HepG2 (cell line): ENCODE data around the gene SH2D6. TPM values are rescaled to one million over a fixed set of nuclear protein-coding genes. Genes with fewer than 3 reads are reported as not detected.

Experiments
- ATAC-seq: fragments of 200-7000 bp; cut with Tn5 transposase; 3 replicates; pipeline ENCODE4 v1.9.1; 2020; ENCODE audit warnings: mild to moderate bottlenecking, moderate library complexity
- BruUV-seq: library from RNA; stranded (reverse); fragments of 400-500 nt; replicated peaks from 2 replicates; lab custom pipeline; 2021; lab: Mats Ljungman, UMichigan
- CTCF ChIA-PET: fragments of 300-600 bp; formaldehyde crosslinking; extraction: SDS; loops from one replicate; lab custom pipeline; 2021; ENCODE audit warnings: low total read pairs, inconsistent platforms, low intra/inter-chr PET ratio; lab: Yijun Ruan, JAX
- POLR2A ChIA-PET: fragments of 350-600 bp; sonication (Branson Sonifier 250); formaldehyde crosslinking; loops from one replicate; lab custom pipeline; 2020; ENCODE audit warnings: antibody characterized with exemption, inconsistent platforms; lab: Yijun Ruan, JAX
- DNase-seq: peaks from one replicate; pipeline ENCODE4 v3.0.0-alpha.2; 2015; ENCODE audit warnings: low spot score
- FAIRE-seq: peaks from 3 replicates; lab custom pipeline; 2011; peaks lifted over from hg19 to GRCh38; lab: Jason Lieb, UNC
- H2AFZ ChIP-seq: one replicate; pipeline ENCODE4 v1.6.1; 2011; ENCODE audit warnings: low read length, inconsistent platforms
- H3K27ac ChIP-seq: fragments of 300-600 bp; 3 replicates; pipeline ENCODE4 v1.8.0; 2011; ENCODE audit warnings: mixed run types, mild to moderate bottlenecking, mixed read lengths, low read length, inconsistent platforms; ENCODE audit not compliant: insufficient read depth; ENCODE audit errors: extremely low read length
- H3K27me3 ChIP-seq, 2 experiments: fragments of 200-600 bp in 1 of 2; 2 replicates in 1 of 2; 3 replicates in 1 of 2; pipeline versions ENCODE4 v1.6.0 to v1.8.0; 2011; ENCODE audit warnings: low read length in 2 of 2, mild to moderate bottlenecking in 2 of 2, moderate library complexity in 2 of 2, inconsistent platforms in 1 of 2; ENCODE audit not compliant: insufficient read depth in 2 of 2, control insufficient read depth in 1 of 2
- H3K36me3 ChIP-seq, 2 experiments: fragments of 200-600 bp in 1 of 2; replicated peaks in 1 of 2; 2 replicates in 1 of 2; 3 replicates in 1 of 2; pipeline versions ENCODE4 v1.5.1 to v1.8.0; 2011; ENCODE audit warnings: low read length in 2 of 2, inconsistent platforms in 1 of 2; ENCODE audit not compliant: insufficient read depth in 2 of 2, control insufficient read depth in 1 of 2
- H3K4me1 ChIP-seq: 2 replicates; pipeline ENCODE4 v1.5.1; 2012; ENCODE audit warnings: low read length, inconsistent platforms; ENCODE audit not compliant: insufficient read depth
- H3K4me2 ChIP-seq: 2 replicates; pipeline ENCODE4 v1.6.0; 2011; ENCODE audit warnings: low read depth, low read length, inconsistent platforms
- H3K4me3 ChIP-seq, 3 experiments: fragments of 200-600 bp in 1 of 3; sonication (generic), shearing (Covaris generic) in 1 of 3; replicated peaks in 1 of 3; 2 replicates each; pipeline ENCODE4 v1.5.1; 2011 to 2016; ENCODE audit warnings: low read length in 3 of 3, inconsistent platforms in 2 of 3, low read depth in 2 of 3, mild to moderate bottlenecking in 2 of 3, control low read depth in 1 of 3, mixed read lengths in 1 of 3; ENCODE audit not compliant: insufficient read depth in 1 of 3
- H3K79me2 ChIP-seq: one replicate; pipeline ENCODE4 v1.6.1; 2011; ENCODE audit warnings: low read length, inconsistent platforms; ENCODE audit not compliant: insufficient read depth
- H3K9ac ChIP-seq: 2 replicates; pipeline ENCODE4 v1.6.0; 2011; ENCODE audit warnings: mild to moderate bottlenecking, low read depth, low read length, inconsistent platforms; ENCODE audit not compliant: insufficient read depth
- H3K9me3 ChIP-seq: 2 replicates; pipeline ENCODE4 v1.5.1; 2012; ENCODE audit warnings: mild to moderate bottlenecking, low read length
- H4K20me1 ChIP-seq: 2 replicates; pipeline ENCODE4 v1.6.0; 2011; ENCODE audit warnings: inconsistent platforms, mild to moderate bottlenecking, low read length, moderate library complexity; ENCODE audit not compliant: insufficient read depth
- ARID2 ChIP-seq: sonication (generic); formaldehyde crosslinking; IDR thresholded peaks from 2 replicates; pipeline ENCODE4 v1.8.1; 2022; ENCODE audit warnings: mild to moderate bottlenecking, missing genetic modification reagents, borderline replicate concordance
- GPN1 ChIP-seq: sonication (generic); formaldehyde crosslinking; IDR thresholded peaks from 2 replicates; pipeline ENCODE4 v1.5.1; 2020; ENCODE audit warnings: missing genetic modification reagents, borderline replicate concordance
- NAIF1 ChIP-seq: sonication (generic); formaldehyde crosslinking; IDR thresholded peaks from 2 replicates; pipeline ENCODE4 v1.5.0; 2020; ENCODE audit warnings: mild to moderate bottlenecking, missing genetic modification reagents, borderline replicate concordance
- SIX1 ChIP-seq: sonication (generic); formaldehyde crosslinking; IDR thresholded peaks from 2 replicates; pipeline ENCODE4 v1.4.0; 2020; ENCODE audit warnings: missing genetic modification reagents, borderline replicate concordance
- SP5 ChIP-seq: IDR thresholded peaks from 2 replicates; pipeline ENCODE4 v1.6.1; 2016; ENCODE audit warnings: low read depth, borderline replicate concordance
- ZC3H4 ChIP-seq: sonication (generic); formaldehyde crosslinking; IDR thresholded peaks from 2 replicates; pipeline ENCODE4 v1.4.0; 2020; ENCODE audit warnings: missing genetic modification reagents, borderline replicate concordance
- ZMYM2 ChIP-seq: sonication (generic); formaldehyde crosslinking; IDR thresholded peaks from 2 replicates; pipeline ENCODE4 v1.8.0; 2022; ENCODE audit warnings: mild to moderate bottlenecking, missing genetic modification reagents
- ZNF44 ChIP-seq: sonication (generic); formaldehyde crosslinking; IDR thresholded peaks from 2 replicates; pipeline ENCODE4 v1.5.1; 2020; ENCODE audit warnings: mild to moderate bottlenecking, missing genetic modification reagents
- ZNF501 ChIP-seq: sonication (generic); formaldehyde crosslinking; IDR thresholded peaks from 2 replicates; pipeline ENCODE4 v1.5.1; 2020; ENCODE audit warnings: mild to moderate bottlenecking, moderate library complexity, missing genetic modification reagents
- ZNF598 ChIP-seq: sonication (generic); formaldehyde crosslinking; IDR thresholded peaks from 2 replicates; pipeline ENCODE4 v1.5.1; 2020; ENCODE audit warnings: mild to moderate bottlenecking, missing genetic modification reagents, borderline replicate concordance
- ZSCAN31 ChIP-seq: sonication (generic); formaldehyde crosslinking; IDR thresholded peaks from 2 replicates; pipeline ENCODE4 v1.5.0; 2020; ENCODE audit warnings: low read depth, mild to moderate bottlenecking, missing genetic modification reagents
- WGBS: methylation state at CpG from one replicate; pipeline ENCODE4 v1.1.6; 2017; ENCODE audit warnings: low lambda C conversion rate; 5-methylcytosine and 5-hydroxymethylcytosine counted together
- in situ Hi-C: cut with HindIII; loops from 2 replicates; pipeline ENCODE4 v1.10.0; 2017; ENCODE audit warnings: low pct_unique_long_range_greater_than_20kb; ENCODE audit not compliant: extremely low pct_ligation_motif_present
- intact Hi-C: fragments of 100-400 bp; cut with micrococcal nuclease; formaldehyde crosslinking; loops from one replicate; pipeline ENCODE4 v1.10.0; 2022; ENCODE audit not compliant: unreplicated experiment
- polyA plus RNA-seq, 8 experiments: library from polyadenylated mRNA; depleted of rRNA in 3 of 8; stranded (reverse) in 7 of 8; unstranded in 1 of 8; fragments of >200 nt; fragmentation: Illumina TruSeq in 4 of 8; extraction: Trizol in 4 of 8; gene quantifications; 2 replicates each; pipeline versions ENCODE4 v1.2.1 to v1.2.3, GENCODE V29; 2011 to 2016; ENCODE audit warnings: low read depth in 4 of 8, missing spikeins in 1 of 8, mixed read lengths in 1 of 8; ENCODE audit not compliant: insufficient read depth in 1 of 8
- total RNA-seq, 5 experiments: library from RNA; depleted of rRNA; stranded (reverse); fragments of >200 nt; fragmentation: Illumina TruSeq; extraction: Trizol; gene quantifications; 2 replicates each; pipeline ENCODE4 v1.2.3, GENCODE V29; 2016; ENCODE audit warnings: low read depth in 1 of 5
- TF ChIP-seq, protein P1 (sequence below): IDR thresholded peaks from 2 replicates; pipeline ENCODE4 v1.6.1; 2012; ENCODE audit warnings: low read depth, low read length, improper control_type of control experiment
- TF ChIP-seq, protein P2 (sequence below): sonication (generic); formaldehyde crosslinking; IDR thresholded peaks from 2 replicates; pipeline ENCODE4 v1.4.0; 2020; ENCODE audit warnings: missing genetic modification reagents, borderline replicate concordance

Gene SH2D6
- total and polyA plus RNA-seq, 2 of the 13 experiments (the other 11 are each of a cell fraction or from before 2014, with no cell fraction given) = 0.11 to 0.26 TPM

DNA sequence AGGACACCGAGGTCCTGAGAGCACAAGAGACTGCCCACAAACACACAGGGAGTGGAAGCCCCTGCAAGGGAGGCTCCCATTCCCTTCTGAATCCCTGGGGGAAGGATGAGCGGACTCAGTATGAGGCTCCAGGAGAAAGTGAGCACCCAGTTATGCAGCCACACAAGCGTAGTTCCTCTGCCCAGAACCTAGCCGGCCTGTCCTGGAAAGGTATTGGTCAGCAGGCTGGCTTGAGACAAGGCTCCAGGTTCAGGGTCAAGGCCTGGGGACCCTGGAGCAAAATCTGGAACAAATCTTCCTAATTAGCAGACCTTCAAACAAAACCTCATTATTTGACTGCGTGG is 7.1 kb upstream of the SH2D6 start:
- FAIRE-seq = no peak
- Histone ChIP-seq H3K36me3 (no peaks in the 10 kb centered on the region), H3K9ac (no peak overlapping the region), H3K4me1 (peaks cover 72% of the 10 kb centered on the region), H4K20me1 (no peaks in the 10 kb centered on the region), H3K9me3 (no peaks in the 10 kb centered on the region), H3K4me2 (0 out of 2 replicates have a peak overlapping the region, but pooled peaks have one; percentile 6), H3K4me3 (no peak overlapping the region), H3K79me2 (no peaks in the 10 kb centered on the region), H3K27ac (no peak overlapping the region), H3K27me3 (no peaks in the 10 kb centered on the region), H2AFZ (no peak overlapping the region)
- ATAC-seq = peak; percentile 1; the same call in 2 of the 3 replicates
- in situ Hi-C loops = no loop called here
- TF ChIP-seq SIX1 (CRISPR knock-in tag) = no peak
- no peak for TF ChIP-seq ZNF501 (CRISPR knock-in tag)
- TF ChIP-seq ZNF598 (CRISPR knock-in tag) = 0 out of 2 replicates have a peak, but pooled peaks have one; percentile 50
- TF ChIP-seq NAIF1 (CRISPR knock-in tag) = no peak
- TF ChIP-seq GPN1 (CRISPR knock-in tag) = no peak
- TF ChIP-seq ARID2 = no peak
- 0 out of 2 replicates have a peak, but pooled peaks have one; percentile 39 for TF ChIP-seq ZNF44 (CRISPR knock-in tag)
- TF ChIP-seq ZMYM2 (CRISPR knock-in tag) = no peak
- TF ChIP-seq ZC3H4 (CRISPR knock-in tag) = no peak
- TF ChIP-seq, protein P1, sequence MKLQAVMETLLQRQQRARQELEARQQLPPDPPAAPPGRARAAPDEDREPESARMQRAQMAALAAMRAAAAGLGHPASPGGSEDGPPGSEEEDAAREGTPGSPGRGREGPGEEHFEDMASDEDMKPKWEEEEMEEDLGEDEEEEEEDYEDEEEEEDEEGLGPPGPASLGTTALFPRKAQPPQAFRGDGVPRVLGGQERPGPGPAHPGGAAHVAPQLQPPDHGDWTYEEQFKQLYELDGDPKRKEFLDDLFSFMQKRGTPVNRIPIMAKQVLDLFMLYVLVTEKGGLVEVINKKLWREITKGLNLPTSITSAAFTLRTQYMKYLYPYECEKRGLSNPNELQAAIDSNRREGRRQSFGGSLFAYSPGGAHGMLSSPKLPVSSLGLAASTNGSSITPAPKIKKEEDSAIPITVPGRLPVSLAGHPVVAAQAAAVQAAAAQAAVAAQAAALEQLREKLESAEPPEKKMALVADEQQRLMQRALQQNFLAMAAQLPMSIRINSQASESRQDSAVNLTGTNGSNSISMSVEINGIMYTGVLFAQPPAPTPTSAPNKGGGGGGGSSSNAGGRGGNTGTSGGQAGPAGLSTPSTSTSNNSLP = no peak
- TF ChIP-seq SP5 = no peak
- TF ChIP-seq, protein P2, sequence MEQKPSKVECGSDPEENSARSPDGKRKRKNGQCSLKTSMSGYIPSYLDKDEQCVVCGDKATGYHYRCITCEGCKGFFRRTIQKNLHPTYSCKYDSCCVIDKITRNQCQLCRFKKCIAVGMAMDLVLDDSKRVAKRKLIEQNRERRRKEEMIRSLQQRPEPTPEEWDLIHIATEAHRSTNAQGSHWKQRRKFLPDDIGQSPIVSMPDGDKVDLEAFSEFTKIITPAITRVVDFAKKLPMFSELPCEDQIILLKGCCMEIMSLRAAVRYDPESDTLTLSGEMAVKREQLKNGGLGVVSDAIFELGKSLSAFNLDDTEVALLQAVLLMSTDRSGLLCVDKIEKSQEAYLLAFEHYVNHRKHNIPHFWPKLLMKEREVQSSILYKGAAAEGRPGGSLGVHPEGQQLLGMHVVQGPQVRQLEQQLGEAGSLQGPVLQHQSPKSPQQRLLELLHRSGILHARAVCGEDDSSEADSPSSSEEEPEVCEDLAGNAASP (CRISPR knock-in tag) = no peak
- TF ChIP-seq ZSCAN31 = no peak
- BruUV-seq = no TSS peak
- intact Hi-C loops = no loop called here
- ChIA-PET CTCF (no interaction called here), POLR2A (interaction anchor here (0.7 to 3.0 kb wide), 5 partner anchors 8 to 184 kb away, joined by 3 to 18 read pairs (median 3); partner anchors contain the start of genes MAT2A and RNF181)
- no peak for DNase-seq
- WGBS = 48% methylated on average over 5 of the region's 5 CpGs
